Small intestine (tissue), 16 donors: Measurements from ENCODE around the gene CEACAM21. TPM values are rescaled to one million over a fixed set of nuclear protein-coding genes. Genes with fewer than 3 reads are reported as not detected.

Experiments used
- DNase-seq, 2 donors: peaks; one replicate each; pipeline versions ENCODE4 v3.0.0 to v3.0.0-alpha.2; 2013
- FAIRE-seq: peaks from 2 replicates; lab custom pipeline; 2012; peaks lifted over from hg19 to GRCh38; lab: Jason Lieb, UNC
- H3K27ac ChIP-seq, 3 donors: one replicate each; pipeline ENCODE4 v1.5.1; 2013; ENCODE audit warnings: low read length in 2 of 3, mild to moderate bottlenecking in 2 of 3, control low read depth in 1 of 3, inconsistent platforms in 1 of 3, low read depth in 1 of 3, moderate library complexity in 1 of 3
- H3K27me3 ChIP-seq, 3 donors: one replicate each; pipeline ENCODE4 v1.6.1; 2013; ENCODE audit warnings: low read length in 3 of 3, inconsistent platforms in 1 of 3; ENCODE audit not compliant: control insufficient read depth in 3 of 3, insufficient read depth in 3 of 3
- H3K36me3 ChIP-seq, 3 donors: one replicate each; pipeline ENCODE4 v1.6.1; 2013; ENCODE audit warnings: low read length in 3 of 3, inconsistent platforms in 1 of 3, low read depth in 1 of 3, mild to moderate bottlenecking in 1 of 3, moderate library complexity in 1 of 3; ENCODE audit not compliant: control insufficient read depth in 3 of 3, insufficient read depth in 2 of 3
- H3K4me1 ChIP-seq, 3 donors: one replicate each; pipeline ENCODE4 v1.6.1; 2013; ENCODE audit warnings: low read length in 2 of 3, inconsistent platforms in 1 of 3, low read depth in 1 of 3, mild to moderate bottlenecking in 1 of 3, moderate library complexity in 1 of 3; ENCODE audit not compliant: control insufficient read depth in 3 of 3, insufficient read depth in 2 of 3
- H3K4me3 ChIP-seq, 3 donors: one replicate each; pipeline ENCODE4 v1.5.1; 2013; ENCODE audit warnings: low read length in 3 of 3, control low read depth in 1 of 3, inconsistent platforms in 1 of 3, low read depth in 1 of 3, mild to moderate bottlenecking in 1 of 3, moderate library complexity in 1 of 3
- H3K9me3 ChIP-seq, 2 donors: one replicate each; pipeline ENCODE4 v1.6.1; 2013; ENCODE audit warnings: low read depth in 1 of 2, low read length in 1 of 2; ENCODE audit not compliant: control insufficient read depth in 2 of 2, insufficient read depth in 1 of 2
- WGBS, 3 donors: extraction: QIAGEN DNeasy Blood & Tissue Kit; methylation state at CpG; one replicate each; pipeline ENCODE4 v1.1.7; 2013; 5-methylcytosine and 5-hydroxymethylcytosine counted together
- long read RNA-seq, 10 donors: transcript quantifications; one replicate each; lab custom pipeline, GENCODE V29; 2026
- polyA plus RNA-seq, 4 donors: library from polyadenylated mRNA; stranded (reverse) in 3 of 4; unstranded in 1 of 4; fragments of 200-250 nt in 3 of 4; fragments of 120-200 nt in 1 of 4; gene quantifications; one replicate each; pipeline versions ENCODE4 v1.2.1 to v1.2.3, GENCODE V29; 2013
- donor health status: healthy with polysubstance abuse.
- donor health status: control.
- donor health status: control.
- donor health status: Bipolar disorder and iron deficiency.
- donor health status: healthy.

The CEACAM21 gene
- 1 to 10 TPM in 3 of 4 donors, not detected in 1; 1.1 to 4.6 (median 1.9) TPM for polyA plus RNA-seq
- long read RNA-seq, donor 1, result 0 reads
- long read RNA-seq, donor 2, partial matches to known transcripts, result 0 of 1 reads
- long read RNA-seq, donor 2, other reads (novel, unspliced or antisense), result 0 of 1 reads
- long read RNA-seq, donor 3, result 0 reads
- long read RNA-seq, donor 4, result 0 reads
- long read RNA-seq, donor 5, result 0 reads
- long read RNA-seq, donor 6, result 0 reads
- long read RNA-seq, donor 7, result 0 reads
- long read RNA-seq, donor 8, result 0 reads
- long read RNA-seq, donor 9, result 0 reads
- long read RNA-seq, donor 10, result 0 reads

DNA sequence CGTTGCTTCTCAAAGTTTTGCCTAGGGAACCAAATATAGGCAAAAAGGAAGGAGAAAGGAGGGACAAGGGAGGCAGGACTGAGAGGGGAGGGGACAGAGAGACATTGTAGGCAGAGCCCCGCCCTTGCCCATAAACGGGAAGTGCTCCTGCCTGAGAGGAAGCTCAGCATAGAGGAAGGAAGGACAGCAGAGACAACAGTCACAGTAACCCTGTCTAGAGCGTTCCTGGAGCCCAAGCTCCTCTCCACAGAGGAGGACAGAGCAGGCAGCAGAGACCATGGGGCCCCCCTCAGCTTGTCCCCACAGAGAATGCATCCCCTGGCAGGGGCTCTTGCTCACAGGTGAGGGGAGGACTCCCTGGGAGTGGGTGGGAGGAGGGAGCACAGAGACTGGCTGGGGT is at the start of gene CEACAM21:
Gene CEACAM21 (plus strand): TSS at position 169 of the 400 bp plus-strand sequence. CDS start 109 bp downstream, at position 278.
- DNase-seq, result peak in 1 of 2 donors; percentile 35
- Histone ChIP-seq H3K4me3 (no peak within 1 kb of the TSS), H3K9me3 (peaks cover 0 to 7% of the 10 kb centered on the region in 2 donors), H3K4me1 (no peaks in the 10 kb centered on the region), H3K36me3 (no peaks in the 10 kb centered on the region), H3K27ac (peak within 1 kb of the TSS in 1 of 3 donors; percentile 52), H3K27me3 (peaks cover 0 to 17% (median 0%) of the 10 kb centered on the region in 3 donors)
- no peak for FAIRE-seq
- 17 to 20% (median 19%) methylated on average over 4 of the region's 4 CpGs for WGBS, 3 donors

GRCh38 chr19:41527089-41527488 is 48.9 kb upstream of the CEACAM21 start:
- no peak for FAIRE-seq
- Histone ChIP-seq H3K36me3 (no peaks in the 10 kb centered on the region), H3K4me1 (peaks cover 0 to 3% (median 0%) of the 10 kb centered on the region in 3 donors), H3K4me3 (no peak overlapping the region), H3K27ac (no peak overlapping the region), H3K27me3 (peaks cover 0 to 35% (median 2%) of the 10 kb centered on the region in 3 donors), H3K9me3 (peaks cover 0 to 2% of the 10 kb centered on the region in 2 donors)
- DNase-seq, result no peak
- 42 to 50% (median 48%) methylated on average over 3 of the region's 3 CpGs for WGBS, 3 donors

DNA sequence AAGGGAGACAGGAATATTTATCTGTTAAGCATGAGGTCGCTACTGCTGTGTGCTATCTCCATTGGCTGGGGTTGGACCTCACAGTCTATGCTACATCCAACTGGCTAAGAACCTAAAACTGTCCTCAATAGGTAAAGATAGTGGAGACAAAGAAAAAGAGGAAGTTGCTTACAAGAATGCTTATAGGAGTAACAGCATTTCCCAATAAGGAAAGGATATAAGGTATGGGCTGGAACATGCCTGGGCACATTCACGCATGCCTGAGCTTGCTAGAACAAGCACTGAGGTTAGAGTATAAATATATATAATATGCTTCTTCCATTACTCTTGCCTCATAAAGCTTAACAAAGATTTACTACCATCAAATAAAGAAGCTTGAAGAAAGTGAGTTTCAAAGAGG is 47.9 kb upstream of the CEACAM21 start:
- Histone ChIP-seq H3K4me3 (no peak overlapping the region), H3K27me3 (peaks cover 0 to 28% (median 2%) of the 10 kb centered on the region in 3 donors), H3K9me3 (peaks cover 0 to 2% of the 10 kb centered on the region in 2 donors), H3K4me1 (peaks cover 0 to 3% (median 0%) of the 10 kb centered on the region in 3 donors), H3K27ac (no peak overlapping the region), H3K36me3 (no peaks in the 10 kb centered on the region)
- no peak for DNase-seq
- 66 to 75% (median 75%) methylated on average over 2 of the region's 2 CpGs for WGBS, 3 donors
- FAIRE-seq, result no peak

DNA sequence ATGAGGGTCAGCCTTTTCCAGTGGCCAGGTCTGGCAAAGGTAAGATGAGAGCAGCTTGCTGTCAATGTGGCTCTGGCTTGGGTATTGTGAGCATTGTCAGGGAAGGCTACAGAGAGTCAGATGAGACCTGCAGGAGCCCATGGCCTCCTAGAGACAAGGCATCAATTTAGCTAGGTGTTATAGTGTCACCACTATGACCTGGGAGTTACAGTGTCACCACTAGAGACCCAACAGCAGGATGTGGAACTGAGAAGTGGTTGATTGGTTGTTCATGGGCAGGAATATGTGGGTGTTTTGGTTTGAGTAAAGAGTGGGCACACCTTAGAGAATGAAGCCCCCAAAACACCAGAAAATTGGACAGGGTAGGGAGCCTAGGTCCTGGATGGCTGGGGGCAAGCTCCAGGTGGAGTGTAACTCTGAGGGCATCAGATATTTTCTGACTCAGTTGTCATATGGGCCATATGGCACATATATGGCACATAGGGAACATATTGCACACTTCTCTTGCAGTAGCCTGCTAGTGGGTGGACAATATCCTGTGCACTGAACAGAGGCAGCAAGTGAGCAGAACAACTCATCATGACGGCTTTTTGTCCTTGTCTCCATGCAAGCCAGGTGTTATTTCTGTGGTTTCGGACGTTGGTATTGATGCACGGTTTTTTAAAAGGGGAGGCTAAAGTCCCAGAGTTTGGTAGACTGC is 46.3 kb upstream of the CEACAM21 start:
- Histone ChIP-seq H3K4me1 (peaks cover 0 to 3% (median 0%) of the 10 kb centered on the region in 3 donors), H3K27me3 (peaks cover 0 to 24% (median 2%) of the 10 kb centered on the region in 3 donors), H3K27ac (no peak overlapping the region), H3K36me3 (no peaks in the 10 kb centered on the region), H3K4me3 (no peak overlapping the region), H3K9me3 (peaks cover 0 to 2% of the 10 kb centered on the region in 2 donors)
- FAIRE-seq, result no peak
- 79 to 82% (median 80%) methylated on average over 4 of the region's 4 CpGs for WGBS, 3 donors
- no peak for DNase-seq

DNA sequence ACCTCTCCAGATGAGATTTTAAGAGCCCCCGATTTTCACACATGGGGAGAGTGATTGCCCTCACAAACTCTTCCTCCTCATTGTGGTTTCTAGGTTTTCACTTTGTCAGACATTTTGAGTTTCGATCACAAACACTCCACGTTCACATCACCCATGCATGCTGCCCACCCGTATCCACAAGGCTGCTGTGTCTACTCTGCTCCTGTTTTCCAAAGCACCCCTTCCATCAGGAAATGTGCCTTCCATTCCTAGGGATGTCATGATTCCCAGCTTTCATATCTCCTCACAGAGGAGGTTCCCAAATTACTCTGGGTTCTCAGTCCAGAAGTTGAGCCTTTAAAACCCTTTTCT is 45.8 kb upstream of the CEACAM21 start:
- no peaks in the 10 kb centered on the region for H3K36me3 ChIP-seq
- no peak for DNase-seq
- FAIRE-seq, result no peak
- 66 to 81% (median 70%) methylated on average over 4 of the region's 4 CpGs for WGBS, 3 donors
- peak overlapping the region in 1 of 3 donors; percentile 90 for H3K27ac ChIP-seq
- H3K4me3 ChIP-seq, result no peak overlapping the region
- peaks cover 0 to 3% (median 0%) of the 10 kb centered on the region in 3 donors for H3K4me1 ChIP-seq
- peaks cover 0 to 2% of the 10 kb centered on the region in 2 donors for H3K9me3 ChIP-seq
- peaks cover 0 to 19% (median 2%) of the 10 kb centered on the region in 3 donors for H3K27me3 ChIP-seq

GRCh38 chr19:41530761-41531301 is 45.1 kb upstream of the CEACAM21 start:
- H3K9me3 ChIP-seq, result peaks cover 0 to 2% of the 10 kb centered on the region in 2 donors
- FAIRE-seq, result no peak
- peak overlapping the region in 1 of 3 donors; percentile 90 for H3K27ac ChIP-seq
- H3K36me3 ChIP-seq, result no peaks in the 10 kb centered on the region
- no peak overlapping the region for H3K4me3 ChIP-seq
- peaks cover 0 to 19% (median 2%) of the 10 kb centered on the region in 3 donors for H3K27me3 ChIP-seq
- peaks cover 0 to 3% (median 0%) of the 10 kb centered on the region in 3 donors for H3K4me1 ChIP-seq
- DNase-seq, result no peak
- WGBS, 3 donors, result 30 to 53% (median 52%) methylated on average over 8 of the region's 8 CpGs

- FAIRE-seq, result no peak
- no peaks in the 10 kb centered on the region for H3K36me3 ChIP-seq
- peaks cover 0 to 23% (median 0%) of the 10 kb centered on the region in 3 donors for H3K27me3 ChIP-seq
- peak; percentile 16 to 56 for DNase-seq
- peaks cover 0 to 2% of the 10 kb centered on the region in 2 donors for H3K9me3 ChIP-seq
- 24 to 42% (median 41%) methylated on average over 13 of the region's 13 CpGs for WGBS, 3 donors
- no peak overlapping the region for H3K4me3 ChIP-seq
- H3K4me1 ChIP-seq, result peaks cover 0 to 3% (median 0%) of the 10 kb centered on the region in 3 donors
- H3K27ac ChIP-seq, result peak overlapping the region in 1 of 3 donors; percentile 90
These were observed 44.3 kb upstream of the CEACAM21 start for GRCh38 chr19:41531438-41532311.
